Prostate gland (tissue), 2 donors: ENCODE results near the gene FMN1. TPM values are rescaled to one million over a fixed set of nuclear protein-coding genes. Genes with fewer than 3 reads are reported as not detected.

Source experiments
- DNase-seq: peaks from one replicate; pipeline ENCODE4 v3.0.0-alpha.2; 2019; ENCODE audit warnings: low spot score
- H3K27ac ChIP-seq, 2 donors: fragments of 200-600 bp; sonication (generic); 2 replicates each; pipeline ENCODE4 v1.5.1; 2017 to 2019
- H3K27me3 ChIP-seq: fragments of 200-600 bp; sonication (generic); replicated peaks from 2 replicates; pipeline ENCODE4 v1.5.1; 2019; ENCODE audit not compliant: insufficient read depth
- H3K36me3 ChIP-seq, 2 donors: fragments of 200-600 bp; sonication (generic); 1 replicate in 1 of 2; 2 replicates in 1 of 2; pipeline versions ENCODE4 v1.5.1 to v1.8.1; 2017 to 2019
- H3K4me1 ChIP-seq: fragments of 200-600 bp; sonication (generic); replicated peaks from 2 replicates; pipeline ENCODE4 v1.5.1; 2019
- H3K4me3 ChIP-seq, 2 donors: fragments of 200-600 bp; sonication (generic); 2 replicates each; pipeline ENCODE4 v1.5.1; 2017 to 2019
- H3K9me3 ChIP-seq: fragments of 200-600 bp; sonication (generic); 2 replicates; pipeline ENCODE4 v1.5.1; 2017
- CTCF ChIP-seq, 4 experiments: fragments of 200-600 bp in 2 of 4; fragments of 450-650 bp in 2 of 4; sonication (generic) in 2 of 4; IDR thresholded peaks; 1 replicate in 3 of 4; 2 replicates in 1 of 4; pipeline ENCODE4 v1.5.1; 2016 to 2019; ENCODE audit warnings: antibody characterized with exemption in 4 of 4, mild to moderate bottlenecking in 2 of 4, moderate library complexity in 2 of 4
- POLR2A ChIP-seq: fragments of 450-650 bp; IDR thresholded peaks from one replicate; pipeline ENCODE4 v1.6.1; 2016; ENCODE audit warnings: antibody characterized with exemption, mild to moderate bottlenecking
- POLR2AphosphoS5 ChIP-seq: sonication (generic); formaldehyde crosslinking; IDR thresholded peaks from one replicate; pipeline ENCODE4 v1.6.1; 2017; ENCODE audit warnings: antibody characterized with exemption
- WGBS: methylation state at CpG from one replicate; pipeline ENCODE4 v1.1.5; 2018; 5-methylcytosine and 5-hydroxymethylcytosine counted together
- intact Hi-C: fragments of 100-400 bp; cut with DNase I; formaldehyde crosslinking; loops from one replicate; pipeline ENCODE4 v1.14.2; 2022
- total RNA-seq, 2 donors: library from RNA; depleted of rRNA; stranded (reverse); fragments of >200 nt; gene quantifications; one replicate each; pipeline ENCODE4 v1.1.0, GENCODE V29; 2016

Gene FMN1
- total RNA-seq, 2 donors from 2014 or later, result 7.1 to 32.5 TPM

- no peaks in the 10 kb centered on the region for H3K27me3 ChIP-seq
- no peaks in the 10 kb centered on the region for H3K9me3 ChIP-seq
- H3K4me1 ChIP-seq, result no peaks in the 10 kb centered on the region
- intact Hi-C loops, result no loop called here
- TF ChIP-seq CTCF (IDR thresholded peaks at IDR 0.05) (no peak), POLR2AphosphoS5 (no peak), POLR2A (no peak)
- no peak for DNase-seq
- H3K36me3 ChIP-seq, result no peaks in the 10 kb centered on the region
- no peak overlapping the region for H3K4me3 ChIP-seq
- WGBS, result 61% methylated on average over 3 of the region's 3 CpGs
- no peak overlapping the region for H3K27ac ChIP-seq
Observed at GRCh38 chr15:32750979-32751378, 443.5 kb downstream of the FMN1 start.

- Histone ChIP-seq H3K4me3 (no peak overlapping the region), H3K36me3 (no peaks in the 10 kb centered on the region), H3K27ac (no peak overlapping the region), H3K4me1 (no peaks in the 10 kb centered on the region), H3K9me3 (no peaks in the 10 kb centered on the region), H3K27me3 (no peaks in the 10 kb centered on the region)
- TF ChIP-seq CTCF (IDR thresholded peaks at IDR 0.05), result no peak
- no peak for DNase-seq
- intact Hi-C loops, result no loop called here
- WGBS, result 71% methylated on average over 4 of the region's 4 CpGs
Observed at GRCh38 chr15:32747921-32748342, 446.6 kb downstream of the FMN1 start.

GRCh38 chr15:32746116-32746857 is 448.2 kb downstream of the FMN1 start:
- H3K9me3 ChIP-seq, result no peaks in the 10 kb centered on the region
- H3K4me3 ChIP-seq, result no peak overlapping the region
- 53% methylated on average over 4 of the region's 4 CpGs for WGBS
- intact Hi-C loops, result no loop called here
- DNase-seq, result no peak
- H3K27me3 ChIP-seq, result no peaks in the 10 kb centered on the region
- no peak overlapping the region for H3K27ac ChIP-seq
- H3K4me1 ChIP-seq, result no peaks in the 10 kb centered on the region
- TF ChIP-seq CTCF (IDR thresholded peaks at IDR 0.05) (no peak), POLR2AphosphoS5 (no peak), POLR2A (no peak)
- H3K36me3 ChIP-seq, result no peaks in the 10 kb centered on the region

GRCh38 chr15:32743411-32744140 is 450.9 kb downstream of the FMN1 start:
- H3K4me3 ChIP-seq, result no peak overlapping the region
- H3K36me3 ChIP-seq, result no peaks in the 10 kb centered on the region
- no peaks in the 10 kb centered on the region for H3K9me3 ChIP-seq
- TF ChIP-seq CTCF (IDR thresholded peaks at IDR 0.05), result no peak
- TF ChIP-seq POLR2A, result no peak
- TF ChIP-seq POLR2AphosphoS5, result no peak
- no peak for DNase-seq
- H3K27ac ChIP-seq, result no peak overlapping the region
- intact Hi-C loops, result no loop called here
- 39% methylated on average over 5 of the region's 5 CpGs for WGBS
- no peaks in the 10 kb centered on the region for H3K27me3 ChIP-seq
- no peaks in the 10 kb centered on the region for H3K4me1 ChIP-seq
